ENCODE data around the gene TTC27. TPM values are rescaled to one million over a fixed set of nuclear protein-coding genes. Genes with fewer than 3 reads are reported as not detected.

The TTC27 gene
- total and polyA plus RNA-seq, 4 donors = 3.5 to 13.5 (median 6.3) TPM

DNA sequence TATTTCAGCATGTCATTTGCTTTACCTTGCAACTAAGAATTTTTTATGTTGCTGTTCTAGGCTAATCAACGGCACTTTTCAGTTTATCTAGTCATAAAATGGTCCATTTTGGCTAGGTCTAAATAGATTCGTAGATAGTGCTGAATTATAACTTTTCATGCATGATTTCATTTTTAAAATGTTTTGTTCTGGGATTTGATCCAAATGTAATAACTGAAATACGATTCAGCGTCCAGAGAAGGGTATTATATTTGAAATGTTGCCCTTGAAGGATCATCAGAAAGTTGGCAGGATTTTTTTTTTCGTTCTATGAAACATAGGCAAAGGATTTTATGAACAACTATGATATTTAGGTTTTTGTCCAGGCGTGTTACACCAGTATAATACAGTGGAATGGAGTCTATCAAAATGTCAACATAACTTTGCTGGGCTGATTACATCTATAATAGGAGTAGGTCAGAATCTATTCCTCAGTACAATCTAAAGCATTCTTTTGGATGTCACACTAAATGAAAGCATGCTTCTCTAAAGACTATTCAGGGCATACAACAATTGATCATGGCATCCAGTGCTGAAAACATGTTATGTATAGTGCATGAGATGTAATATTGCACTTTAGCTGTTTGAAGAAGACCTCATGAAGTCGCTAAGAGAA, 24.8 kb downstream of the TTC27 start:
- no peak for DNase-seq (ENCODE audit: low spot score)
- H3K4me3 ChIP-seq (ENCODE audit: low read depth in 1 of 3, low read length in 3 of 3) = no peak overlapping the region
- H3K27me3 ChIP-seq (ENCODE audit: control insufficient read depth in 4 of 4, insufficient read depth in 4 of 4, low read length in 3 of 4) = no peaks in the 10 kb centered on the region
- H3K4me1 ChIP-seq (ENCODE audit: control insufficient read depth in 4 of 4, insufficient read depth in 4 of 4, low read length in 3 of 4) = no peaks in the 10 kb centered on the region
- WGBS = 93% methylated on average over 7 of the region's 7 CpGs
- no peak for TF ChIP-seq EGR1 (IDR thresholded peaks at IDR 0.05; ENCODE audit: low read depth in 2 of 2)
- TF ChIP-seq JUND (IDR thresholded peaks at IDR 0.05) = no peak
- TF ChIP-seq YY1 (IDR thresholded peaks at IDR 0.05) = no peak
- no peak for TF ChIP-seq HNF4A (conservative IDR thresholded peaks at IDR 0.05)
- TF ChIP-seq RXRA (IDR thresholded peaks at IDR 0.05) = no peak
- no peak for TF ChIP-seq RAD21 (IDR thresholded peaks at IDR 0.05)
- no peak for TF ChIP-seq HNF4G (IDR thresholded peaks at IDR 0.05)
- TF ChIP-seq FOXA1 (IDR thresholded peaks at IDR 0.05) = no peak
- TF ChIP-seq FOXA2 (IDR thresholded peaks at IDR 0.05) = no peak
- TF ChIP-seq, protein P1, sequence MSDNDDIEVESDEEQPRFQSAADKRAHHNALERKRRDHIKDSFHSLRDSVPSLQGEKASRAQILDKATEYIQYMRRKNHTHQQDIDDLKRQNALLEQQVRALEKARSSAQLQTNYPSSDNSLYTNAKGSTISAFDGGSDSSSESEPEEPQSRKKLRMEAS (IDR thresholded peaks at IDR 0.05) = no peak
- TF ChIP-seq, protein P2, sequence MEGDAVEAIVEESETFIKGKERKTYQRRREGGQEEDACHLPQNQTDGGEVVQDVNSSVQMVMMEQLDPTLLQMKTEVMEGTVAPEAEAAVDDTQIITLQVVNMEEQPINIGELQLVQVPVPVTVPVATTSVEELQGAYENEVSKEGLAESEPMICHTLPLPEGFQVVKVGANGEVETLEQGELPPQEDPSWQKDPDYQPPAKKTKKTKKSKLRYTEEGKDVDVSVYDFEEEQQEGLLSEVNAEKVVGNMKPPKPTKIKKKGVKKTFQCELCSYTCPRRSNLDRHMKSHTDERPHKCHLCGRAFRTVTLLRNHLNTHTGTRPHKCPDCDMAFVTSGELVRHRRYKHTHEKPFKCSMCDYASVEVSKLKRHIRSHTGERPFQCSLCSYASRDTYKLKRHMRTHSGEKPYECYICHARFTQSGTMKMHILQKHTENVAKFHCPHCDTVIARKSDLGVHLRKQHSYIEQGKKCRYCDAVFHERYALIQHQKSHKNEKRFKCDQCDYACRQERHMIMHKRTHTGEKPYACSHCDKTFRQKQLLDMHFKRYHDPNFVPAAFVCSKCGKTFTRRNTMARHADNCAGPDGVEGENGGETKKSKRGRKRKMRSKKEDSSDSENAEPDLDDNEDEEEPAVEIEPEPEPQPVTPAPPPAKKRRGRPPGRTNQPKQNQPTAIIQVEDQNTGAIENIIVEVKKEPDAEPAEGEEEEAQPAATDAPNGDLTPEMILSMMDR (IDR thresholded peaks at IDR 0.05; ENCODE audit: low read depth, low read length, missing input control) = no peak
- TF ChIP-seq GABPA (IDR thresholded peaks at IDR 0.05 in 1 of 2, conservative IDR thresholded peaks at IDR 0.05 in 1 of 2) = no peak
- TF ChIP-seq TAF1 (conservative IDR thresholded peaks at IDR 0.05) = no peak
- H3K27ac ChIP-seq (ENCODE audit: low read depth in 1 of 2, low read length in 2 of 2) = no peak overlapping the region
- H3K9ac ChIP-seq (ENCODE audit: low read depth in 1 of 2, low read length in 2 of 2) = no peak overlapping the region
- H3K36me3 ChIP-seq (ENCODE audit: control insufficient read depth in 4 of 4, insufficient read depth in 3 of 4, low read depth in 1 of 4, low read length in 3 of 4) = peaks cover 1 to 26% (median 17%) of the 10 kb centered on the region in 4 donors
- no peaks in the 10 kb centered on the region for H3K9me3 ChIP-seq (ENCODE audit: control insufficient read depth in 4 of 4, low read length in 3 of 4)

DNA sequence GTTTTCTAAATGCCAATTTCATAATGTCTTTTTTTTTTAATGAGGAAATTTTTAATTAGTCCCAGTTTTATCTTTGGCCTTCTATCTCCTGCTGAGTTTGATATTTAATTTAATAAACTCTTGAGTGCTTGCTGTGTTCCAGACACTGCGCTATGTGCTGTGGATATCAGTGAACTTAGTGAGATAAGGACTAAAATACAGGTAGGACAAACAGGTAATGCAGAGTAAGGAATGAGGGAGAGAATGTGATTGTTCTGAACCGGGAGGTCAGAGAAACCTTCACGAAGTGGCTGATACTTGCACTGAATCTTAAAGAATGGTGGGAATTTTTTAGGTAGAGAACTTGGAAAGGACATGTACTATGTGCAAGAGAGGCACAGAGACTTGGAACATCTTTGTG, 28.2 kb downstream of the TTC27 start:
- Histone ChIP-seq H3K4me1 (ENCODE audit: control insufficient read depth in 4 of 4, insufficient read depth in 4 of 4, low read length in 3 of 4) (no peaks in the 10 kb centered on the region), H3K9ac (ENCODE audit: low read depth in 1 of 2, low read length in 2 of 2) (no peak overlapping the region), H3K27me3 (ENCODE audit: control insufficient read depth in 4 of 4, insufficient read depth in 4 of 4, low read length in 3 of 4) (no peaks in the 10 kb centered on the region), H3K4me3 (ENCODE audit: low read depth in 1 of 3, low read length in 3 of 3) (no peak overlapping the region), H3K9me3 (ENCODE audit: control insufficient read depth in 4 of 4, low read length in 3 of 4) (no peaks in the 10 kb centered on the region), H3K27ac (ENCODE audit: low read depth in 1 of 2, low read length in 2 of 2) (no peak overlapping the region), H3K36me3 (ENCODE audit: control insufficient read depth in 4 of 4, insufficient read depth in 3 of 4, low read depth in 1 of 4, low read length in 3 of 4) (peaks cover 0 to 12% (median 8%) of the 10 kb centered on the region in 4 donors)
- WGBS = 90% methylated on average over 3 of the region's 3 CpGs
- TF ChIP-seq, protein P2 (IDR thresholded peaks at IDR 0.05; ENCODE audit: low read depth, low read length, missing input control) = no peak
- TF ChIP-seq TAF1 (conservative IDR thresholded peaks at IDR 0.05) (no peak), RXRA (IDR thresholded peaks at IDR 0.05) (no peak), JUND (IDR thresholded peaks at IDR 0.05) (no peak), GABPA (IDR thresholded peaks at IDR 0.05 in 1 of 2, conservative IDR thresholded peaks at IDR 0.05 in 1 of 2) (no peak), EGR1 (IDR thresholded peaks at IDR 0.05; ENCODE audit: low read depth in 2 of 2) (no peak), RAD21 (IDR thresholded peaks at IDR 0.05) (no peak), YY1 (IDR thresholded peaks at IDR 0.05) (no peak), HNF4A (conservative IDR thresholded peaks at IDR 0.05) (no peak), NR2F2 (IDR thresholded peaks at IDR 0.05) (no peak), SP1 (IDR thresholded peaks at IDR 0.05) (no peak), FOXA2 (IDR thresholded peaks at IDR 0.05) (no peak)
- TF ChIP-seq, protein P3, sequence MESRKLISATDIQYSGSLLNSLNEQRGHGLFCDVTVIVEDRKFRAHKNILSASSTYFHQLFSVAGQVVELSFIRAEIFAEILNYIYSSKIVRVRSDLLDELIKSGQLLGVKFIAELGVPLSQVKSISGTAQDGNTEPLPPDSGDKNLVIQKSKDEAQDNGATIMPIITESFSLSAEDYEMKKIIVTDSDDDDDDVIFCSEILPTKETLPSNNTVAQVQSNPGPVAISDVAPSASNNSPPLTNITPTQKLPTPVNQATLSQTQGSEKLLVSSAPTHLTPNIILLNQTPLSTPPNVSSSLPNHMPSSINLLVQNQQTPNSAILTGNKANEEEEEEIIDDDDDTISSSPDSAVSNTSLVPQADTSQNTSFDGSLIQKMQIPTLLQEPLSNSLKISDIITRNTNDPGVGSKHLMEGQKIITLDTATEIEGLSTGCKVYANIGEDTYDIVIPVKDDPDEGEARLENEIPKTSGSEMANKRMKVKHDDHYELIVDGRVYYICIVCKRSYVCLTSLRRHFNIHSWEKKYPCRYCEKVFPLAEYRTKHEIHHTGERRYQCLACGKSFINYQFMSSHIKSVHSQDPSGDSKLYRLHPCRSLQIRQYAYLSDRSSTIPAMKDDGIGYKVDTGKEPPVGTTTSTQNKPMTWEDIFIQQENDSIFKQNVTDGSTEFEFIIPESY (IDR thresholded peaks at IDR 0.05) = no peak
- TF ChIP-seq, protein P4, sequence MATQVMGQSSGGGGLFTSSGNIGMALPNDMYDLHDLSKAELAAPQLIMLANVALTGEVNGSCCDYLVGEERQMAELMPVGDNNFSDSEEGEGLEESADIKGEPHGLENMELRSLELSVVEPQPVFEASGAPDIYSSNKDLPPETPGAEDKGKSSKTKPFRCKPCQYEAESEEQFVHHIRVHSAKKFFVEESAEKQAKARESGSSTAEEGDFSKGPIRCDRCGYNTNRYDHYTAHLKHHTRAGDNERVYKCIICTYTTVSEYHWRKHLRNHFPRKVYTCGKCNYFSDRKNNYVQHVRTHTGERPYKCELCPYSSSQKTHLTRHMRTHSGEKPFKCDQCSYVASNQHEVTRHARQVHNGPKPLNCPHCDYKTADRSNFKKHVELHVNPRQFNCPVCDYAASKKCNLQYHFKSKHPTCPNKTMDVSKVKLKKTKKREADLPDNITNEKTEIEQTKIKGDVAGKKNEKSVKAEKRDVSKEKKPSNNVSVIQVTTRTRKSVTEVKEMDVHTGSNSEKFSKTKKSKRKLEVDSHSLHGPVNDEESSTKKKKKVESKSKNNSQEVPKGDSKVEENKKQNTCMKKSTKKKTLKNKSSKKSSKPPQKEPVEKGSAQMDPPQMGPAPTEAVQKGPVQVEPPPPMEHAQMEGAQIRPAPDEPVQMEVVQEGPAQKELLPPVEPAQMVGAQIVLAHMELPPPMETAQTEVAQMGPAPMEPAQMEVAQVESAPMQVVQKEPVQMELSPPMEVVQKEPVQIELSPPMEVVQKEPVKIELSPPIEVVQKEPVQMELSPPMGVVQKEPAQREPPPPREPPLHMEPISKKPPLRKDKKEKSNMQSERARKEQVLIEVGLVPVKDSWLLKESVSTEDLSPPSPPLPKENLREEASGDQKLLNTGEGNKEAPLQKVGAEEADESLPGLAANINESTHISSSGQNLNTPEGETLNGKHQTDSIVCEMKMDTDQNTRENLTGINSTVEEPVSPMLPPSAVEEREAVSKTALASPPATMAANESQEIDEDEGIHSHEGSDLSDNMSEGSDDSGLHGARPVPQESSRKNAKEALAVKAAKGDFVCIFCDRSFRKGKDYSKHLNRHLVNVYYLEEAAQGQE (IDR thresholded peaks at IDR 0.05) = no peak
- no peak for DNase-seq (ENCODE audit: low spot score)

Data from liver (tissue), 9 donors.